ENCODE measurements around the gene FOXQ1.

Gene FOXQ1

DNA sequence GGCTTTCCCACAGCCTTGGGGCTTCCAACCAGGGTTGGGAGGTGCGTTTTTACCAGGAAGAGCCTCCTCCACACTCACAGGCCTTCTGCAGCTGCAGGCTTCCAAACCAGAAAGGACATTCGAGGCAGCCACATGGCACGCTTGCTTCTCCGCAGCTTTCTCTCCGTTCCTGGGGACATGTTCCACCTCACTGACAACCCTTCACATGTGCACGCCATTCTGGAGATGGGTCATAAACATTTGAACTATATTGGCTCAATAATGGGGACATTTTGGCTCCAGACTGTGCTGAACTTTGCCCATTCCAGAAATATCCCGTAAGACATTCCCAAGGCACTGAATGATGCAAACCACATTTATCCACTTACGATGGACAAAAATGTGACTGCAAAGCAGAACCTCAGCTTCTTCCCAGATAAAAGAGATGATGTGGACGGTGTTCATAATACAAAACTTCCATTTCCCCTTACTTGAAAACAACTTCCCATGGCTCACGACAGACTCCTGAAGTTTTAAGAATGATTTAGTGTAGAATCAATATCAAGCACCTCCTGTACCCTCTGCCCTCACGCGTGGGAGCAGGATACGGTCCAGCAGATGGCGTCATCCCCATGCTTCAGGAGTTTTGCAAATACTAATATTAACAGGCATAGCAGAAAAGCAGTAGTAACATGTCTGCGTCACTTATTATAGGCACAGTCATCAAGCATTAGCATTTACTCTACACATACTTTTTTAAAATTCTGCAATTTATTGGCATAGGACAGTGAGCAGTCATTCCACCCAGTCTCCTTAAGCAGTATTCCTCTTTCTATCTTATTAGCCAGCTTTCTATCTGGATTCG, 52.1 kb downstream of the FOXQ1 start:
- no peak for DNase-seq

Data from SW 1271 (cell line).